ENCODE measurements around the gene ACTC1.

Gene ACTC1

DNA sequence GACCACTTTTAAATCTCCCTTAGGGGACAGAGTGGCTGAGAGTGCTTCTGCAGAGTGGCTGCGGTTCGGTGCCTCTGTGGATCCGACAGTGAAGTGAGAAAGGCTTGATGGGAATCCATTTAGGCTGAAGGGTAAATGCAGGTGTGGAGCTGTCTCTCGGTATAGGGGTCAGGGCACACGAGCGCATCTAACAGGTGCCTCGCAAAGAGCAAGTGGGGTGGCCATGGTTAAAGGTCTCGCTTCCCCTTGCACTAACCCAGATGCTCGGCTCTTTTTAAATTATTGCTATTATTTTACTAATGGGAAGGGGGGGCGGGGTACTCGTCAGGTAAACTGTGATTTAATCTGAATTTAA lies 40.0 kb downstream of the ACTC1 start:
- no peak for ATAC-seq

DNA sequence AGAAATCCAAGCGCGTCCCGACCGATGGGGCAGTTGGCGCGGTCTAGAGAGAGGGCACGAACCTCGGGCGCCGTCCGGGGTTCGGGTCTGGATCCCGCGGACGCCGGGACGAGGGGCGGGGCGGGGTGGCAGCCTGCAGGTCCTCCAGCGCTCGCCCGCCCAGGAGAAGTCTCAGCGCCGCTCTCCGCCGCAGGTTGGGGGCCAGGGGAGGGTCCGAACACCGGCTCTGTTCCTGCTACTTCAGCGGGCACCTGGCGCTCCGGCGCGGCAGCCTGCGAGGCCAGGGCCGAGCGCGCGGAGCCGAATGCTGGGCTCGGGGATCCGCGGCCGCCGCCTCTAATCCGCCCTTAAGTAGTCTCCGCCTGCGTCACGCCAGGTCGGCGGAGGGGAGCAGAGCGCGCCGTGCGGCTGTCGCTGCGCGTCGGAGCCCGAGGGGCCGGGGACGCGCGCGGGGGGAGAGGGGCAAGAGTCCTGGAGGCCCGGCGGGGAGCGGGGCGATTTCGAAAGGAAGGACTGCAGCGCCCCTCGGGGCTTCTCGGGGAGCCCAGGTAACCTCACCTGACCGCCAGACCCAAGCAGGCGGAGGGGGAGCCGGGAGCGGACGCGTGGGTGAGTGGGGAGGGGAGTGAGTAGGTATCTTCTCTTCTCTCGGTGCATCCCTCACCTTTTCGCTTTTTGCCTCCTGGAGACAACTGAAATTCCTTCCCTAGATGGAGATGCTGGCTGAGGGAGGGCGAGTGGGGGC lies 40.5 kb downstream of the ACTC1 start, which contains the start of gene GJD2:
Gene GJD2, minus strand, starts transcription at position 325 of the 745 bp plus-strand sequence. CDS start 510 bp downstream, outside the sequence.
- ATAC-seq = peak in 1 of 2 donors; percentile 17

DNA sequence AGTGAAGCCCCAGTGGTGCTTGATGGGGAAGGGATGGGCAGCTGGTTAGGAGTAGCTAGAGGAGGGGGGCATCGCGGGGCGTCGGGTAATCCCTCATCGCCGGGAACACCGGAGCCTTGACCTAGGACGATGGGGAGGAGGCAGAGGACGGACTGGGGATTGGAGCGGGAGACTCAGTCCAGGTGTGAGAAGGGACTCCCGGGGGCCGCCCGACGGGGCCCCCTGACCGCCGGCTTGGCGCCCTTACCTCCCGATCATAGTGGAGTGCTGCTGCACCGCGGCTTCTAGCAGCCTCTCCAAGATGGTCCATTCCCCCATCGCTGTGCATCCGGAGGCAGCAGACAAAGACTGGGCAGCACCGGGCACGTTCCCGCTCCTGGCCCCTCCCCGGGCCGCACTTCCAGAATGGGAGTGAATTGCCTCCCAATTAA lies 41.2 kb downstream of the ACTC1 start:
- ATAC-seq = no peak

DNA sequence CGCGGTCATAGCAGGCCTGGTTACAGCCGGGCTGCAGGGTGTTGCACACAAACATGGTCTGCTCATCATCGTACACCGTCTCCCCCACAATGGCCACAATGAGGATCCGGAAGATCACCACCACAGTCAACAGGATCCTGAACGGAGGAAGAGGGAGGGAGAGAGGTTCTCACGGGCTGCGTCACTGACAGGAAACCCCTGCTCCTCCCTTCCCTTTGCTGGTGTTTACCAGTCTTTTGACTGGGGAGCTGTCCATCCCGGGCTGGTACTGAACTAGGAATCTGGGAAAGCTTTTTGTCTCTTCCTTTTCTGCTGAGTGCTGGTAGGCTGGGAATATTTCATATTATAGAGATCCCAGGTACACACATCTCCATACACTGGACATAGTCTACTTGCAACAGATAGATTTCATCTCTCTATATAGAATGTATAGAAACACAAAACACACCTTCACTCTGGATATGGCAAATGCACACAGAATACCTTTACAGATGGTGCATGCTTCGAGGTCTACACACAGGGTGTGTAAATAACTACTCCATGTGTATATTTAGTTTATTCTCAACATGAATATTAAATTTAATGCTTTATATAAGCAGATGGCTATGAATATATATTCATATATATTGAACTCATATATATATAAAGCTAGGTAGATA lies 42.0 kb downstream of the ACTC1 start:
- no peak for ATAC-seq

DNA sequence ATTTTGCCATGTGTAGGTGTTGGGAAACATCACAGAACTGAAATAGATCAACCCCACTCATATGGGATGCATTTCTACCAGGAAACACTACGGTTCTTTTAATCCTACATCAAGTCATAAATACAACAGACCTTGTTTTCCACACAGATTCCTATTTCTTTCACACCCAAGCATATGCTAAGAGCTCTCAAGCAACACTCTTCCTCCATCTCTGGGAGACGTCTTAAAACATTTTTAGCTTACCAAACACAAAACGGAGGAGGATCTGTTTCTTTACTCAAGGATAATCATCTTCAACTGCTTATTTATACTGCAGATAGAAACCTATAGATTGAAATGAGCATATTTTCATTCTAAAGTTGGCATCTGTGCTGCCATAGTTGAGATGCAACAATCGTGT lies 45.7 kb downstream of the ACTC1 start:
- no peak for ATAC-seq

Measured in activated CD4-positive, CD25-positive, alpha-beta regulatory T cell treated with anti-CD3 and anti-CD28 coated beads, Interleukin-2, amount 50 U/mL, for 24 hours (primary cell).